HCT116 (cell line): ENCODE measurements around the gene SLC19A1. TPM values are rescaled to one million over a fixed set of nuclear protein-coding genes. Genes with fewer than 3 reads are reported as not detected.

Experiments
- ATAC-seq: fragments of 200-7000 bp; cut with Tn5 transposase; 2 replicates; pipeline ENCODE4 v1.9.1; 2020; ENCODE audit warnings: mild to moderate bottlenecking, moderate library complexity
- BruUV-seq: library from RNA; stranded (reverse); fragments of 400-500 nt; replicated peaks from 2 replicates; lab custom pipeline; 2021; lab: Mats Ljungman, UMichigan
- CTCF ChIA-PET: fragments of 300-600 bp; sonication (Branson Sonifier 250); formaldehyde crosslinking; loops from one replicate; lab custom pipeline; 2021; ENCODE audit warnings: antibody characterized with exemption; lab: Charles Lee
- POLR2A ChIA-PET: fragments of 300-600, 350-600 bp; sonication (Branson Sonifier 250); formaldehyde crosslinking; loops from one replicate; lab custom pipeline; 2021; ENCODE audit warnings: antibody characterized with exemption; lab: Charles Lee
- RAD21 ChIA-PET, 2 experiments: fragments of 300-600 bp; sonication (Branson Sonifier 250); formaldehyde crosslinking; loops; one replicate each; lab custom pipeline; 2023; ENCODE audit warnings: low total read pairs in 2 of 2; ENCODE audit not compliant: uncharacterized antibody in 2 of 2, unreplicated experiment in 2 of 2, low non-redundant PET in 1 of 2; lab: Charles Lee
- DNase-seq: peaks from one replicate; pipeline ENCODE4 v3.0.0-alpha.2; 2010; ENCODE audit warnings: low read depth, low spot score
- H2AFZ ChIP-seq: fragments of 200-600 bp; shearing (Covaris generic), sonication (generic); 2 replicates; pipeline ENCODE4 v1.6.1; 2017; ENCODE audit warnings: low read depth, mixed run types, mixed read lengths, antibody characterized with exemption, low read length; ENCODE audit not compliant: poor library complexity, severe bottlenecking
- H3K27ac ChIP-seq: 2 replicates; pipeline ENCODE4 v1.5.1; 2012; ENCODE audit warnings: low read depth, low read length
- H3K27me3 ChIP-seq: fragments of 200-600 bp; sonication (generic); 2 replicates; pipeline ENCODE4 v1.6.1; 2016; ENCODE audit warnings: mixed run types, low read length, mixed read lengths; ENCODE audit not compliant: insufficient read depth
- H3K36me3 ChIP-seq, 2 experiments: fragments of 200-500 bp in 1 of 2; fragments of 200-600 bp in 1 of 2; sonication (Bioruptor generic) in 1 of 2; sonication (generic) in 1 of 2; 2 replicates each; pipeline versions ENCODE4 v1.5.1 to v1.6.1; 2014 to 2016; ENCODE audit warnings: low read length in 2 of 2, inconsistent platforms in 1 of 2, mixed read lengths in 1 of 2, mixed run types in 1 of 2; ENCODE audit not compliant: insufficient read depth in 2 of 2, control insufficient read depth in 1 of 2
- H3K4me1 ChIP-seq, 2 experiments: fragments of 200-600 bp in 1 of 2; sonication (generic) in 1 of 2; 2 replicates each; pipeline versions ENCODE4 v1.5.1 to v1.6.1; 2012 to 2017; ENCODE audit warnings: low read length in 2 of 2, inconsistent platforms in 1 of 2, mild to moderate bottlenecking in 1 of 2, mixed read lengths in 1 of 2, mixed run types in 1 of 2, moderate library complexity in 1 of 2; ENCODE audit not compliant: insufficient read depth in 2 of 2, control insufficient read depth in 1 of 2
- H3K4me2 ChIP-seq: fragments of 200-600 bp; sonication (generic); 2 replicates; pipeline ENCODE4 v1.6.1; 2017; ENCODE audit warnings: mixed run types, low read length, mixed read lengths
- H3K4me3 ChIP-seq, 2 experiments: fragments of 200-600 bp in 1 of 2; sonication (generic) in 1 of 2; replicated peaks in 1 of 2; 2 replicates each; pipeline ENCODE4 v1.5.1; 2011 to 2016; ENCODE audit warnings: low read length in 2 of 2, control low read depth in 1 of 2, low read depth in 1 of 2, mild to moderate bottlenecking in 1 of 2, mixed read lengths in 1 of 2, mixed run types in 1 of 2
- H3K79me2 ChIP-seq: fragments of 200-600 bp; sonication (generic); 2 replicates; pipeline ENCODE4 v1.6.1; 2017; ENCODE audit warnings: mild to moderate bottlenecking, mixed run types, low read length, moderate library complexity, mixed read lengths; ENCODE audit not compliant: insufficient read depth
- H3K9ac ChIP-seq: fragments of 200-600 bp; sonication (generic); 2 replicates; pipeline ENCODE4 v1.6.1; 2016; ENCODE audit warnings: low read length, mixed read lengths
- H3K9me2 ChIP-seq: fragments of 200-600 bp; sonication (generic), shearing (Covaris generic); 2 replicates; pipeline ENCODE4 v1.6.1; 2017; ENCODE audit warnings: mixed run types, mild to moderate bottlenecking, moderate library complexity; ENCODE audit not compliant: insufficient read depth
- H3K9me3 ChIP-seq, 2 experiments: fragments of 200-500 bp in 1 of 2; fragments of 200-600 bp in 1 of 2; sonication (Bioruptor generic) in 1 of 2; sonication (generic) in 1 of 2; 2 replicates each; pipeline ENCODE4 v1.6.1; 2014 to 2017; ENCODE audit warnings: low read length in 2 of 2, mixed read lengths in 2 of 2, inconsistent platforms in 1 of 2, low read depth in 1 of 2, mild to moderate bottlenecking in 1 of 2, mixed run types in 1 of 2, moderate library complexity in 1 of 2; ENCODE audit not compliant: control insufficient read depth in 1 of 2, insufficient read depth in 1 of 2
- H4K20me1 ChIP-seq: fragments of 200-600 bp; sonication (generic), shearing (Covaris generic); 2 replicates; pipeline ENCODE4 v1.6.1; 2017; ENCODE audit warnings: mixed run types, mild to moderate bottlenecking, moderate library complexity; ENCODE audit not compliant: insufficient read depth
- CEBPB ChIP-seq: IDR thresholded peaks from 2 replicates; pipeline ENCODE4 v1.6.1; 2012; ENCODE audit warnings: low read depth
- CTCF ChIP-seq, 3 experiments: fragments of 200-600 bp in 1 of 3; sonication (generic) in 1 of 3; IDR thresholded peaks in 2 of 3; conservative IDR thresholded peaks in 1 of 3; 2 replicates each; pipeline ENCODE4 v1.5.1; 2012 to 2017; ENCODE audit warnings: low read depth in 2 of 3, low read length in 2 of 3, antibody characterized with exemption in 1 of 3, borderline replicate concordance in 1 of 3, control low read depth in 1 of 3, mild to moderate bottlenecking in 1 of 3, mixed read lengths in 1 of 3, mixed run types in 1 of 3, moderate library complexity in 1 of 3; ENCODE audit not compliant: insufficient read depth in 1 of 3
- ELF1 ChIP-seq: IDR thresholded peaks from 2 replicates; pipeline ENCODE4 v1.6.1; 2012; ENCODE audit warnings: low read depth, borderline replicate concordance
- EZH2 ChIP-seq: fragments of 200-600 bp; sonication (generic); IDR thresholded peaks from 2 replicates; pipeline ENCODE4 v1.6.1; 2017; ENCODE audit warnings: antibody characterized with exemption, mixed run types
- POLR2AphosphoS5 ChIP-seq: IDR thresholded peaks from 2 replicates; pipeline ENCODE4 v1.6.1; 2011; ENCODE audit warnings: mild to moderate bottlenecking, low read depth, low read length, moderate library complexity
- REST ChIP-seq: IDR thresholded peaks from 2 replicates; pipeline ENCODE4 v1.6.1; 2012; ENCODE audit warnings: low read depth
- SRF ChIP-seq: IDR thresholded peaks from 2 replicates; pipeline ENCODE4 v1.6.1; 2012; ENCODE audit warnings: low read depth
- YY1 ChIP-seq: IDR thresholded peaks from 2 replicates; pipeline ENCODE4 v1.6.1; 2011; ENCODE audit warnings: low read length, low read depth, moderate library complexity, mild to moderate bottlenecking; ENCODE audit not compliant: insufficient replicate concordance; ENCODE audit errors: extremely low read depth
- ZNF274 ChIP-seq: fragments of 200-500 bp; sonication (Bioruptor generic); IDR thresholded peaks from 2 replicates; pipeline ENCODE4 v1.6.1; 2014; ENCODE audit warnings: mild to moderate bottlenecking, low read depth, low read length, inconsistent platforms
- intact Hi-C: fragments of 100-400 bp; cut with micrococcal nuclease; formaldehyde crosslinking; loops from 2 replicates; pipeline ENCODE4 v1.10.0; 2022
- total RNA-seq: library from RNA; stranded (reverse); gene quantifications from one replicate; pipeline ENCODE4 v1.2.1, GENCODE V29; 2021; ENCODE audit not compliant: unreplicated experiment

Gene SLC19A1
- total RNA-seq, 1 experiment from 2014 or later, result 50.2 TPM

GRCh38 chr21:45498646-45499000, 43.6 kb downstream of the SLC19A1 start:
- ChIA-PET CTCF (no interaction called here), RAD21 (no interaction called here), POLR2A (no interaction called here)
- DNase-seq (no peak), ATAC-seq (no peak)
- intact Hi-C loops, result no loop called here
- H2AFZ ChIP-seq, result no peak overlapping the region
- BruUV-seq, result no TSS peak
- H4K20me1 ChIP-seq, result no peaks in the 10 kb centered on the region
- no peaks in the 10 kb centered on the region for H3K9me2 ChIP-seq
- no peak overlapping the region for H3K4me2 ChIP-seq
- H3K9ac ChIP-seq, result no peak overlapping the region
- H3K4me3 ChIP-seq, result no peak overlapping the region
- H3K9me3 ChIP-seq, result no peaks in the 10 kb centered on the region
- H3K27ac ChIP-seq, result no peak overlapping the region
- peaks cover 0 to 10% of the 10 kb centered on the region in 2 experiments; a peak in 2 of 4 replicates for H3K36me3 ChIP-seq
- H3K4me1 ChIP-seq, result no peaks in the 10 kb centered on the region
- H3K79me2 ChIP-seq, result no peaks in the 10 kb centered on the region
- TF ChIP-seq ZNF274 (no peak), ELF1 (no peak), YY1 (no peak), SRF (no peak), POLR2AphosphoS5 (no peak), EZH2 (no peak), CTCF (IDR thresholded peaks at IDR 0.05 in 2 of 3, conservative IDR thresholded peaks at IDR 0.05 in 1 of 3; ENCODE audit: borderline replicate concordance in 1 of 3, insufficient read depth in 1 of 3, low read depth in 2 of 3, low read length in 2 of 3) (no peak), CEBPB (no peak), REST (no peak)
- H3K27me3 ChIP-seq, result no peaks in the 10 kb centered on the region
